ENCODE data around the gene CERK. TPM values are rescaled to one million over a fixed set of nuclear protein-coding genes. Genes with fewer than 3 reads are reported as not detected.

CERK gene
- total and polyA plus RNA-seq, 4 donors = 7.9 to 24.3 (median 10.2) TPM

GRCh38 chr22:46754110-46754799 is 16.2 kb upstream of the CERK start:
- H3K27ac ChIP-seq (ENCODE audit: low read depth in 1 of 2, low read length in 2 of 2) = peak overlapping the region; percentile 93 to 95
- peaks cover 36 to 63% (median 45%) of the 10 kb centered on the region in 4 donors for H3K4me1 ChIP-seq (ENCODE audit: control insufficient read depth in 4 of 4, insufficient read depth in 4 of 4, low read length in 3 of 4)
- no peaks in the 10 kb centered on the region for H3K9me3 ChIP-seq (ENCODE audit: control insufficient read depth in 4 of 4, low read length in 3 of 4)
- WGBS = 22% methylated on average over 14 of the region's 14 CpGs
- no peaks in the 10 kb centered on the region for H3K36me3 ChIP-seq (ENCODE audit: control insufficient read depth in 4 of 4, insufficient read depth in 3 of 4, low read depth in 1 of 4, low read length in 3 of 4)
- no peak for DNase-seq (ENCODE audit: low spot score)
- H3K9ac ChIP-seq (ENCODE audit: low read depth in 1 of 2, low read length in 2 of 2) = peak overlapping the region; percentile 15 to 48
- no peaks in the 10 kb centered on the region for H3K27me3 ChIP-seq (ENCODE audit: control insufficient read depth in 4 of 4, insufficient read depth in 4 of 4, low read length in 3 of 4)
- H3K4me3 ChIP-seq (ENCODE audit: low read depth in 1 of 3, low read length in 3 of 3) = peak overlapping the region in 1 of 3 donors; percentile 14
- TF ChIP-seq ATF3 (IDR thresholded peaks at IDR 0.05) (peak; percentile 87), JUND (IDR thresholded peaks at IDR 0.05) (peak; percentile 98 to 99), RAD21 (IDR thresholded peaks at IDR 0.05) (peak; percentile 40 to 47), MAX (IDR thresholded peaks at IDR 0.05) (peak; percentile 98), REST (IDR thresholded peaks at IDR 0.05) (peak; percentile 58), TAF1 (conservative IDR thresholded peaks at IDR 0.05) (no peak), RXRA (IDR thresholded peaks at IDR 0.05) (peak; percentile 84 to 95), EGR1 (IDR thresholded peaks at IDR 0.05; ENCODE audit: low read depth in 2 of 2) (peak; percentile 30 to 89), SP1 (IDR thresholded peaks at IDR 0.05) (peak; percentile 89), NR2F2 (IDR thresholded peaks at IDR 0.05) (peak; percentile 76), YY1 (IDR thresholded peaks at IDR 0.05) (peak; percentile 73), HNF4A (conservative IDR thresholded peaks at IDR 0.05) (peak; percentile 75 to 89), FOXA2 (IDR thresholded peaks at IDR 0.05) (peak; percentile 29), FOXA1 (IDR thresholded peaks at IDR 0.05) (peak; percentile 34), GABPA (IDR thresholded peaks at IDR 0.05 in 1 of 2, conservative IDR thresholded peaks at IDR 0.05 in 1 of 2) (peak in 1 of 2 donors; percentile 81), CTCF (IDR thresholded peaks at IDR 0.05; ENCODE audit: low read depth, low read length, missing input control) (no peak), HNF4G (IDR thresholded peaks at IDR 0.05) (no peak), ZBTB33 (IDR thresholded peaks at IDR 0.05) (peak; percentile 42)
